ENCODE data around the gene SRSF10. TPM values are rescaled to one million over a fixed set of nuclear protein-coding genes. Genes with fewer than 3 reads are reported as not detected.
"Not testable (repeated sequence)": the region's sequence is repeated elsewhere in the genome, so short reads cannot be mapped to it uniquely, and the experiment has no call there.

Gene SRSF10
- total RNA-seq, 1 experiment from 2014 or later, result 107 TPM

DNA sequence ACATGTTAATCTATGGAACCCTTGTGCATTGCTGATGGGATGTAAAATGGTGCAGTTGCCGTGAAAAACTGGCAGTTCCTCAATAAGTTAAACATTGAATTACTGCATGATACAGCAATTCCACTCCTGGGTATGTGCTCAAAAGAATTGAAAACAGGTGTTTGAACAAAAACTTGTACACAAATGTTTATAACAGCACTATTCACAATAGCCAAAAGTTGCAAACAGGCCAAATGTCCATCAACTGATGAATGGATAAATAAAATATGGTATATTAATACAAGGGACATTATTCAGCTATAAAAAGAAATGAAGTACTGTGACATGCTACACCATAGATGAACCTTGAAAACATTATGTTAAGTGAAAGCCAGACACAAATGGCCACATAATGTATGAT is 17.7 kb upstream of the SRSF10 start:
- no peak for DNase-seq (ENCODE audit: low read depth)

- no peak for DNase-seq (ENCODE audit: low read depth)
These were observed 16.6 kb upstream of the SRSF10 start for GRCh38 chr1:23996700-23997229.

- DNase-seq (ENCODE audit: low read depth), result no peak
These were observed 15.3 kb upstream of the SRSF10 start for GRCh38 chr1:23995431-23995837.

DNA sequence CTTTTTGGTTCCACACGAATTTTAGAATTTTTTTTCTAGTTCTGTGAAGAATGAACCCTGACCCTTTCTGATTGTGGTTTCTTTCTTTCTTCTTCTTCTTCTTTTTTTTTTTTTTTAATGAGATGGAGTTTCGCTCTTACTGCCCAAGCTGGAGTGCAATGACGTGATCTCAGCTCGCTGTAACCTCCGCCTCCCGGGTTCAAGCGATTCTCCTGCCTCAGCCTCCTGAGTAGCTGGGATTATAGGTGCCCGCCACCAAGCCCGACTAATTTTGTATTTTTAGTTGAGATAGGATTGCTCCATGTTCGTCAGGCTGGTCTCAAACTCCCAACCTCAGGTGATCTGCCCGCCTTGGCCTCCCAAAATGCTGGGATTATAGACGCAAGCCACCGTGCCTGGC is 11.9 kb upstream of the SRSF10 start:
- DNase-seq (ENCODE audit: low read depth), result not testable (repeated sequence)

GRCh38 chr1:23989263-23989662 is 9.1 kb upstream of the SRSF10 start:
- no peak for DNase-seq (ENCODE audit: low read depth)

GRCh38 chr1:23987038-23987437 is 6.9 kb upstream of the SRSF10 start:
- DNase-seq (ENCODE audit: low read depth), result not testable (repeated sequence)

DNA sequence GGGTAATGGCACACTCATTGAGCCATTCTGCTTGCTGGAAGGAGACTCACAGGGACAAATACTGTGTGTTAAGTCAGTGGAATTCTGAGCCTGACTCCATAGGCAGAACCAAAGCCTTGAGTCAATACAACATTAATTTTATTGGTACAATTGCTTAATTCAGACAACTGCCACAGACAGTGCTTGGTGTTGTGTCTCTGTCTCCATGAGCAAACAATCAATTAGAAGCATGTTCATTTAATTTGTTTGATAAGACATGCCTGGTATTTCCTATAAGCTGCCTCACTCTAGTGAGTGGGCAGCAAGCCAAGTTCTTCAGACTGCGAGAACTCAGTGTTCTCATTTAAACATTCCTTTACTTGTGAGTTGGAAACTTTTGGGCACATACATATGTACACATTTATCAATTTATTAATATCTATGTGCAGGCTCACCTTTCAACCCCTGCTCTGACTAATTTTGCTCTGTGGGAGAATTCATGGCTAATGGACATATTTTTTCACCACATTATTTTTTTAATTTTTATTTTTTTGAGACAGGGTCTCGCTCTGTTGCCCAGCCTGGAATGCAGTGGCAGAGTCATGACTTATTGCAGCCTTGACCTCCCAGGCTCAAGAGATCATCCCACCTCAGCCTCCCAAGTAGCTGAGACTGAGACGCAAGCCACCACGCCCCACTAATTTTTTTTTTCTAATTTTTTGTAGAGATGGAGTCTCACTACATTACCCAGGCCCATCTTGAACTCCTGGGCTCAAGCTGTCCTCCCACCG is 4.5 kb upstream of the SRSF10 start:
- no peak for DNase-seq (ENCODE audit: low read depth)

DNA sequence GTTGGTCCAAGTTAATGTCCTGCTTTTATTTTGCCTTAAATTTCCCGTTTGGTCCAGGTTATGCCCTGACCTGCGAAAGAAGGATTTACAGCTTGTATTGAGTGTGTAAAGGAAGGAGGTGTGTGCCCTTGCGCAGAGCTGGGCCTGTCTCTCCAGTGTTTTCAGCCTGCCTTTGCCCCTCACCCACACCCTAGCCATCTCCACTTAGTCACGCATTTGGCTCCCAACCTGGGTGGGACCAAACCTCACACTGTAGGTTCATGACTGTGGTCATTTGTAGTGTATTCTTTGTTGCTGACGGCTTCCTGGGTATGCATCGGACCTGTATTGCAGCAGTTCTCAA is 572 bp upstream of the SRSF10 start:
- peak; percentile 62 for DNase-seq (ENCODE audit: low read depth)

DNA sequence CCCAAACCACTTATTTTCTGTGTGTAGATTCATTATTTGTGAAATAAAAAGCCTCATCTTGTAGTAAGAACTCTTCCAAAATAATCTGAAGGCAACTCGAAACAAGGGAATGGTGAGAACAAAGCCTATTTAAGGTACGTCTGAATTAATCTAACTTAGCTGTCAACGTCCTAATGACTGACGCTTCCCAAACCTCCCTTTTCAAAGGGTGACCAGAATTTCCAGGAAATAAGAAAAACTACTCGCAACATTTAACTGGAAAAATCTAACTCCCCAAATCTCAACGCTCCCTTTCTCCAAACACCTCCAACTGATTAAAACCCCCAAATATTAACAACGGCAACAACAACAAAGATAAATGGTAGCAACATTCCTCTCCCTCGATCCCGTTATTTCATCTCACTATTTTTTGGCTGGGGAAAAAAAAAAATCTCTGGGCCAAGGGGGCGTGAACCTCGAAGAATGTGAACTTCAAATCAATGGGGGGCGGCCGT is 693 bp downstream of the SRSF10 start:
- DNase-seq (ENCODE audit: low read depth), result no peak

DNA sequence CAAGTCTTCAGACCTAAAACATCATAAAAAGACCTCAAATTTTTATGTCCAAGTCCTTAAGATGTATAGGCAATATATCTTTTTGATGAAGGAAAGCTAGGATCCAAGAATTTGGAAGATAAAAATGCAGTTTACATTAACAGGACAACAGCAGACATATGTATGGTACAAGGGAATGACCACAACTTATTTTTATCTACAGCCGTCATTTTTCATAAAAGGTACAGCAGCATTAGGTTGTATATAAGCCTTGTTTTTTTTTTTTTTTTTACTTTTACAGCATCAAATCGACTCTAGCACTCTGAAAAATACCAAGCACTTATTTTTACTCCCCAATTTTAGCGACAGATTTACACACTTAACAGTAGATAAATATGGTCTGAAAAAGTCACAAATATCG is 1.3 kb downstream of the SRSF10 start:
- no peak for DNase-seq (ENCODE audit: low read depth)

DNA sequence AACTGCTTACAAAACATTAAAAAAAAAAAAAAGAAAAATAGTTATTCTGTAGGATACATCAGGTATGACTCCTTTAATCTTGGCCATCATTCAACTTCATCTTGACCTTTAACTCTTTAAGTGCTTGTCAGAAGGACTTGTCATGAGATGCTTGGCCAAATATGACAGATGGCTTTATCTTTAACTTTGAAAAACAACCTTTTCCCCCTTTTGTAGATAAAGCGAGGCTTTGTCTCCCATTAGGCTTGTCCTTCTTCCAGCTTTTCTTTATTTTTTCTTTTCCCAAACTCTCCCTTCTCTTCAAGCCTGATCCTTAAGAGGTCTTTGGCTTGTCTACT is 2.3 kb downstream of the SRSF10 start:
- DNase-seq (ENCODE audit: low read depth), result no peak

DNA sequence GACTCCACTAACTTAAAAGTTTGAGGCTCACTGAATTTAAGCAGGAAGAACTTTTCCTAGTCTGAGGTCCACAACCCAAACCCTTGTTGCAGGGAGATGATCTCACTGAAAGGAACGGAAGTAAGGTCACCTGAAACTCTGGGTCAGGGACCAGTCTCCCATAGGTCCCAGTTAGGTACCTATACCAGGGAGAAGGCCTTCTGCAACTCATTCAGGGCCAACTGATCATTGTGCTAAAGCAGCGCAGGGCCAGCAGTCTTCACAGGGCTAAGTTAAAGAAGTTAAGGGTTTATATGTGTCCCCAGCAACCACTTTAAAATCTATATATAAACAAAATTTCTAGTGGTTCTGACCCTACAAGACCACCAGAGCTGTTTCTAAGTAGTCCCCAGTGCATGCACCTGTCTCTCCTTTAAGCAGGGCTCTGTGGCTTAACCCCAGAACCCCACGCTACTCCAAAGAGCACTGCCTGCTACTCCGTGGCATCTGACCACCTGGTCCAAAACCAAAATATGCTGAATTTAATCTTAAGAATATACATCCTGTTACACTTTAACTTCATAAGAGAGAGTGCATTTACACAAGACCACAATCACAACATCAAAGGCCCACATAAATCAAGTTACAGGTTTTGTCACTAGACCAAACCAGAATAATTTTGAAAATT is 2.8 kb downstream of the SRSF10 start:
- DNase-seq (ENCODE audit: low read depth), result no peak

- no peak for DNase-seq (ENCODE audit: low read depth)
These were observed 12.3 kb downstream of the SRSF10 start for GRCh38 chr1:23967871-23968270.

DNA sequence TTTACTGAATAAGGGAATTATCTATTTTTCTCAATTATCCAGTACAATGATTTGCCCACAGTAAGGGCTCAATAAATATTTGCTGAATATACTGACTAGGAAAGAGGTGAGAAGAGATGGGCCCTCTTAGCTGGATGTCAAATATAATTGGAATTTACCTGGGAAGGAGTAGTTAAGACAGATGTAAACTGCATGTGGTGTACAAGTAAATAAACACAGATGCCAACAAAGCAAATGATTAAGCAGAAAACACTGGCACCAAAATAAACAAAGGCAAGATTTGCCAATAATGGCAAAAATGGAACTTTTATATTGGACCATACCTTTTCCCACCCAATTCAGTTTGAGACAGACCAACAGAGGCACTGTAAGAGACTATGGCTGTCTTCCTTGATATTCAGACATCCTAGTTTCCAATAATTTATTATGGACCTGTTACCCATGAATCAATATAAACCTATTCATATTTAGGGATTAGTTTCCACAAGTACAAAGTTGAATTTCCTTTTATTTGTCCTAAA is 13.1 kb downstream of the SRSF10 start:
- DNase-seq (ENCODE audit: low read depth), result no peak

DNA sequence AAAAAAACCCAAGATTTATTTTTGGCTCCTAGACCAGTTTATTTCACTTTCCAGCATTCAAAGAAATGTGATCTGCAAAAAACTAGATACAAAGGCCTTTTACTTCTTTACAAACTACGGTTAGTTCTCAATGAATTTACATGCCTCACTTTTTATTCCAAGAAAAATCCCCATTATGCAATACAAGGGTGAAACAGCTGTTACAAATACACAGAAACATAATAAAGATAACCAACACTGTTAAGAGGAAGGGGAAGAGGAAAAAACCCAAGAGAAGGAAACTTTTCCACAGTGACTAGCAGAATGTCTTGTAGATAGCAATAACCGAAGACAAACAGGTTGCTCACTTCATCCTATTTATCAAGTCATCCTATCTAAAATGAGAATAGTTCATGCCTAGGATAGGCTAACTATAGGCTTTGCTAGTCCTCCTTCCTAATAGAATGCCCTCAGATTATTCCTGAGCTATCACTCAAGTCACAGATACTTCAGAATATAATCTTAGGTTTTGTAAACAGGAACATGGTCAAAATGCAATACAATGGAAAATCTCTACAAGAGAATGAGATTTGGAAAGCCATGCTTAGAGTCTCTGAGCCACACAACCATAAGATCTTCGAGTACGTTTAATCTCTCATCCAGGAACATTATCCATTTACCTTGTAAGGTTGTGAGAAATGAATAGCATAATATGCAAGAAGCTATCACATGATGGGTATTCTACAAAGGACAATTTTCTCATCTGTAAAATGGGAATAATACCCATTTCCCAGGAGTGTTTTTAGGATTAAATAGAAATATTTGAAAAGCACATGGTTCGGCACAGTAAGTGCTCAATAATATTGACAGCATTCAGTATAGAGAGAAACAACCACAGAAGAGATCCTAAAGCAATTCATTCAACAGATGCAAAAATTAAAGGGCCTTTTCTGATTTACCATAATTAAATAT is 15.1 kb downstream of the SRSF10 start:
- DNase-seq (ENCODE audit: low read depth), result no peak

- DNase-seq (ENCODE audit: low read depth), result no peak
These were observed 15.9 kb downstream of the SRSF10 start for GRCh38 chr1:23964235-23964668.

DNA sequence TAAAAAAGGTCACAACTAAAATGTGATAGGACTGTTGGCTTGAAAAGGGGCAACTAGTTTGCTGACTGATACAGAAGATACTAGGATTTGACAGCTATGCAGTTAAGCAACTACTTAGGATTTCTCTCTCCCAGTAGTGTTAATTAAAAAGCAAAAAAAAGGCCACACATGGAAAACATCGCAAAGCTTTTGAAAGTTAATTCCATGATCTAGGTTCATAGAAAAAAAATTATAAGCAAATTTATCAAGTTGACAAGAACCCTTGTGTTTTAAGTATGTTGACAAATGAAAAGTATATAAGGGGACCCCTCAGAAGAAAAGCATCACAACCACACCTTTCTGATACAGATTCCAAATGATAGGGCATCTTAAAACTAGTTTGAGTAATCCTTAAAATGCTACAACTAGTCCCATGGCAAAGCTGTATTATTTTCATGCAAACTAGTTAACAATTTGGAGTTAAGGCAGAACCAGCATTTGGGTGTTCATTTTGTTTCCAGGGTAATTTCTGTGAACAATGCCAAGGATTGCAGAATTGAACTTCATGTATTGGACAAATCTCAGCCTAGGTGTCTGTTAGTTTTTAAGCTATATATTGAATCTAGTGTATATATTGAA is 16.4 kb downstream of the SRSF10 start:
- no peak for DNase-seq (ENCODE audit: low read depth)

DNA sequence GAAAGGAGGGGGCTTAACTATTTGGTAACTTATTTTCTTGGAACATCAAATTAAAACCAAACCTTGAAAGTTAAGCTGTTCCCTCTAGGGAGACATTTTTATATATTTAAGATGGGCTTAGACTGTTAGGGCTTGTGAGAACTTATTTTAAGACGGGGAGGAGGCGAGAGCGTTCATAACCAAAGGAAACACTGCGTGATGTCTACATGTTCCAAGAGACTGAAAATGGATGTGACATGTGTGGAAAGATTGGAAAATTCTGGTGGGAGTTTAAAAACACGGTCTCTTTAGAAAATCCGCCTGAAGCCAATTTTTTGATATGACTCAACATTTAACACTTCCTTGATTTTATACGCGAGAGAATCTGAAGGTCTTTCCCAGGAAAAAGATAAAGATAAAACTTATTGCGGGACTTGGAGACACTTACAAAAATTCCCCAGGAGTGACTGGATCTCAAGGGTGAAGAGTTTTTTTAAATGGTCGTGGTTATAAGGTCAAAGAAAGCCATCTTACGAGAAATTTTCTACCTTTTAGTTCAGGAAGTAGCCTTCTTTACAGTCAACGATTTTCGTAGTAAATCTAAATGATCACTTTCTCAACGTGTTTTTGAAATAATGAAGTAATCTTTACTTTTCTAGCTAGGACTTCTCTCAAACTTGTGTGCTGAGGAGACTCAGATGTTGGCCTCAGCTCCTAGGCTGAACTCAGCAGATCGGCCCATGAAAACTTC is 19.7 kb downstream of the SRSF10 start:
- peak; percentile 53 for DNase-seq (ENCODE audit: low read depth)

DNA sequence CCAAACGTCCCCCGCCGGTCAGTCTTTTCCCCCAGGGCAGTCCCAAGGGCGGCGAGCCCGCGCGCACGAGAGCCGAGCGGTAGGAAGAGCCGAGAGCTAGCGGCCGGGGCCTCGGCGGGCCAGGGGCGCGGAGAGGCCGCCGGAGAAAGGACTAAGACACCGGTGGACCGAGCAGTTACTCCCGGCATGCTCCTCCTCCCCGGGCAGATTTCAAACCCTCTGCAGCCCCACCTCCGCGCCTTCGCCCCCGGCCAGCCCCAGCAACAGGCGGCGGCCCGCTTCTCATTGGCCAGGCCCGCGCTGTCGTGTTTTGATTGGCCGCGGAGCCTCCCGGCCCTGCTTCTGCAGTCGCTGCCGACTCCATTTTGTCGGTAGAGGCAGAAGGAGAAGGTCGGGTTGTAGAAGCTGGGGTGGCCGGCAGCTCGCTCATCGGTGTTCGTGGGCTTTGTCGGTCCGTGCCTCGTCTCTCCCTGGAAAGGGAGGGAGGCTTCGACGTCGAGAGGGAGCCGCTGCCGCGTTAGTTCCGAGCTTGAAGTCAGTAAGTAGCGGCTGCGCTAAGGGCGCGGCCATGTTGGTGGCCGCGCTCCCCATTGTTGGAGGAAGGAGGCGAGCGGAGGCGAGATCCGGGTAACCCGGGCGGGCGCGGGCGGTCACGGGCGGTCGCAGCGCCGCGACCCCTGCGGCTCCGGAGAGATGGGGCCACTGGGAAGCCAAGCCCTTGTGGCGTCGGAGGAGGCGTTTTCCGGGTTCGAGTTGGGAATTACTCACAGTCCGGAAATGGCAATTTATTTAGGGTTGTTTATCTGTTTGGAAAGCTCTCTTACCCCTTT is 20.5 kb downstream of the SRSF10 start, which contains the start of gene PNRC2:
Gene PNRC2 (plus strand): TSS at position 368 of the 830 bp plus-strand sequence. CDS start 1,630 bp downstream, outside the sequence.
- DNase-seq (ENCODE audit: low read depth), result peak; percentile 96

All from RPMI7951 (cell line).